Measurements from ENCODE around the gene PARD3. TPM values are rescaled to one million over a fixed set of nuclear protein-coding genes. Genes with fewer than 3 reads are reported as not detected.

PARD3 gene
- total RNA-seq, 1 experiment from 2014 or later = 51.8 TPM

DNA sequence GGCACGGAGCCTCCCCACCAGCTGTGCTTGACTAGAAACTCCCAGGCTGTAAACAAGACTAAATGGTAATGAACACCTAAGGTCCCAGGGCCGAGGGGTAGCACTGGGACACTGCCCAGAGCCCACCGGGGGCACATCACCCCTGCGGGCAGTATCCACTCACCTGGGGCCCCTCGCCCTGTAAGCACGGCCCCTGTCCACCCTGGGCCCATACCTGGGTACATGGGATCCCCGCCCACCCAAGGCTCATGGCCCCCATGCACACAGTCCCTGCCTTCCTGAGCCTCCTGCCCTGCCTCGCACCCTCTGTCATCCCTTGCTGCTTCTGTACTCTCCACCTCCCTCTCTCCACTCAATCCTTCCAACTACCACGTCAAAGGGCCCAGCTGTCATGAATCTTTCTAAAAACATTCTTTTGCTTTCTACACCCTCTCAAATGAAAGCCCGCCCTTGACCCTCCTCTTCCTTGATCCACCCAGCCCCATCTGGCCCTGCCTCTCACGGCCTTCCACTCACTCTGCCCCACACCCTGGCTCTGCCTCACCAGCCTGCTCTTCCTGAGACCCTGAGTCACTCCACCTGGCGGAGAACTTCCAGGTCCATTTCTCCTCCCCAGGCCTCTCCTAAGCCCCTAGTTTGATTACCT lies 173.1 kb downstream of the PARD3 start:
- Mint-ChIP-seq H3K4me3 (no peak overlapping the region), H3K27me3 (ENCODE audit: low read depth) (no peaks in the 10 kb centered on the region), H3K36me3 (no peaks in the 10 kb centered on the region), H3K9me3 (no peaks in the 10 kb centered on the region), H3K4me1 (peaks cover 39% of the 10 kb centered on the region), H3K27ac (peak overlapping the region; percentile 87)
- TF ChIP-seq, protein P1, sequence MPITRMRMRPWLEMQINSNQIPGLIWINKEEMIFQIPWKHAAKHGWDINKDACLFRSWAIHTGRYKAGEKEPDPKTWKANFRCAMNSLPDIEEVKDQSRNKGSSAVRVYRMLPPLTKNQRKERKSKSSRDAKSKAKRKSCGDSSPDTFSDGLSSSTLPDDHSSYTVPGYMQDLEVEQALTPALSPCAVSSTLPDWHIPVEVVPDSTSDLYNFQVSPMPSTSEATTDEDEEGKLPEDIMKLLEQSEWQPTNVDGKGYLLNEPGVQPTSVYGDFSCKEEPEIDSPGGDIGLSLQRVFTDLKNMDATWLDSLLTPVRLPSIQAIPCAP (CRISPR knock-in tag; IDR thresholded peaks at IDR 0.05) = no peak
- TF ChIP-seq SOX15 (CRISPR knock-in tag; IDR thresholded peaks at IDR 0.05) (no peak), TEAD4 (CRISPR knock-in tag; IDR thresholded peaks at IDR 0.05) (no peak), HMGA2 (CRISPR knock-in tag; IDR thresholded peaks at IDR 0.05) (no peak), JAZF1 (CRISPR knock-in tag; IDR thresholded peaks at IDR 0.05) (no peak), MYBL2 (CRISPR knock-in tag; IDR thresholded peaks at IDR 0.05) (no peak), OVOL2 (CRISPR knock-in tag; IDR thresholded peaks at IDR 0.05; ENCODE audit: borderline replicate concordance) (no peak), ZNF416 (CRISPR knock-in tag; IDR thresholded peaks at IDR 0.05) (no peak)
- TF ChIP-seq, protein P2, sequence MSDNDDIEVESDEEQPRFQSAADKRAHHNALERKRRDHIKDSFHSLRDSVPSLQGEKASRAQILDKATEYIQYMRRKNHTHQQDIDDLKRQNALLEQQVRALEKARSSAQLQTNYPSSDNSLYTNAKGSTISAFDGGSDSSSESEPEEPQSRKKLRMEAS (CRISPR knock-in tag; IDR thresholded peaks at IDR 0.05) = no peak
- TF ChIP-seq, protein P3, sequence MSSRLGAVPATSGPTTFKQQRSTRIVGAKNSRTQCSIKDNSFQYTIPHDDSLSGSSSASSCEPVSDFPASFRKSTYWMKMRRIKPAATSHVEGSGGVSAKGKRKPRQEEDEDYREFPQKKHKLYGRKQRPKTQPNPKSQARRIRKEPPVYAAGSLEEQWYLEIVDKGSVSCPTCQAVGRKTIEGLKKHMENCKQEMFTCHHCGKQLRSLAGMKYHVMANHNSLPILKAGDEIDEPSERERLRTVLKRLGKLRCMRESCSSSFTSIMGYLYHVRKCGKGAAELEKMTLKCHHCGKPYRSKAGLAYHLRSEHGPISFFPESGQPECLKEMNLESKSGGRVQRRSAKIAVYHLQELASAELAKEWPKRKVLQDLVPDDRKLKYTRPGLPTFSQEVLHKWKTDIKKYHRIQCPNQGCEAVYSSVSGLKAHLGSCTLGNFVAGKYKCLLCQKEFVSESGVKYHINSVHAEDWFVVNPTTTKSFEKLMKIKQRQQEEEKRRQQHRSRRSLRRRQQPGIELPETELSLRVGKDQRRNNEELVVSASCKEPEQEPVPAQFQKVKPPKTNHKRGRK (CRISPR knock-in tag; IDR thresholded peaks at IDR 0.05; ENCODE audit: borderline replicate concordance) = no peak
- TF ChIP-seq, protein P4, sequence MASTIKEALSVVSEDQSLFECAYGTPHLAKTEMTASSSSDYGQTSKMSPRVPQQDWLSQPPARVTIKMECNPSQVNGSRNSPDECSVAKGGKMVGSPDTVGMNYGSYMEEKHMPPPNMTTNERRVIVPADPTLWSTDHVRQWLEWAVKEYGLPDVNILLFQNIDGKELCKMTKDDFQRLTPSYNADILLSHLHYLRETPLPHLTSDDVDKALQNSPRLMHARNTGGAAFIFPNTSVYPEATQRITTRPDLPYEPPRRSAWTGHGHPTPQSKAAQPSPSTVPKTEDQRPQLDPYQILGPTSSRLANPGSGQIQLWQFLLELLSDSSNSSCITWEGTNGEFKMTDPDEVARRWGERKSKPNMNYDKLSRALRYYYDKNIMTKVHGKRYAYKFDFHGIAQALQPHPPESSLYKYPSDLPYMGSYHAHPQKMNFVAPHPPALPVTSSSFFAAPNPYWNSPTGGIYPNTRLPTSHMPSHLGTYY (CRISPR knock-in tag; IDR thresholded peaks at IDR 0.05) = no peak
- ChIA-PET CTCF (no interaction called here), POLR2A (no interaction called here)
- DNase-seq (ENCODE audit: low spot score) (no peak), ATAC-seq (peak; percentile 29)

DNA sequence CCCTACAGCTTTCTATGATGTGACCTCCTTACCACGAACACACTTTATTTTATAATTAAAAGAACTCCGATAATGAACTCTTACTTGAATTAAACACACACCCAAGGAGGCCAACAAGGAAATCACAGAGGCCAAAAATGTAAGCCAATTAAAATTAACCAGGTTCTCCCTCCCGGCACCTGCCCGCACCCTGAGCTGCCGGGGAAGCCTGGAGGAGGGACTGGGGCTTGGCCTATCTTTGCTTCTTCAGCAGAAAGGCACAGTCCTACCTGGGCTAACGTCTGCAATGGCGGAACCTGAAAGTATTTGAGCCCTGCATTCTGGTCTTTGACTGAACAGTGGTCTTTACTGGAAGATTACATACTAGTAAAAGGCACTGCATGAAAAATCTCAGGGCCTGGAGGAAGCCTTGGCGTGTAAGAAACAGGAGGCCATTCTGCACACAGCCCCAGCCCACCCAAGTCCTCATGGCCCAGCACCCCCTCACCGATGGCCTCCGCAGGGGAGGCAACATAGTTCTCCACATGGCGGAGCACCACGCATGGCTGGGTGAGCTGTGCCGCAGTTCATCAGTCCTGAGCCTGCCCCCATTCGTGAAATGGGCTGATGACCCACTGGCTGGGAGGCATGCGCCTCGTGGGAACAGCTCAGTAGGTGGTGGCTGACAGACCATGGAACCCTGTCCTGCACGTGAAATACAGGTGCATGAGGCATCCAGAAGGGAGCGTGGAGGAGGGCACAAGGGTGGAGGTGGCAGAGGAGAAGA lies 173.8 kb downstream of the PARD3 start:
- DNase-seq (ENCODE audit: low spot score) (no peak), ATAC-seq (no peak)
- no peaks in the 10 kb centered on the region for H3K36me3 Mint-ChIP-seq
- no peak overlapping the region for H3K4me3 Mint-ChIP-seq
- no peaks in the 10 kb centered on the region for H3K9me3 Mint-ChIP-seq
- no peaks in the 10 kb centered on the region for H3K27me3 Mint-ChIP-seq (ENCODE audit: low read depth)
- peak overlapping the region; percentile 75 for H3K27ac Mint-ChIP-seq
- peaks cover 45% of the 10 kb centered on the region for H3K4me1 Mint-ChIP-seq
- TF ChIP-seq NFATC4 (CRISPR knock-in tag; IDR thresholded peaks at IDR 0.05) (no peak), JUN (CRISPR knock-in tag; IDR thresholded peaks at IDR 0.05) (no peak), JAZF1 (CRISPR knock-in tag; IDR thresholded peaks at IDR 0.05) (no peak)
- TF ChIP-seq, protein P5, sequence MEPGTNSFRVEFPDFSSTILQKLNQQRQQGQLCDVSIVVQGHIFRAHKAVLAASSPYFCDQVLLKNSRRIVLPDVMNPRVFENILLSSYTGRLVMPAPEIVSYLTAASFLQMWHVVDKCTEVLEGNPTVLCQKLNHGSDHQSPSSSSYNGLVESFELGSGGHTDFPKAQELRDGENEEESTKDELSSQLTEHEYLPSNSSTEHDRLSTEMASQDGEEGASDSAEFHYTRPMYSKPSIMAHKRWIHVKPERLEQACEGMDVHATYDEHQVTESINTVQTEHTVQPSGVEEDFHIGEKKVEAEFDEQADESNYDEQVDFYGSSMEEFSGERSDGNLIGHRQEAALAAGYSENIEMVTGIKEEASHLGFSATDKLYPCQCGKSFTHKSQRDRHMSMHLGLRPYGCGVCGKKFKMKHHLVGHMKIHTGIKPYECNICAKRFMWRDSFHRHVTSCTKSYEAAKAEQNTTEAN (CRISPR knock-in tag; IDR thresholded peaks at IDR 0.05) = no peak
- TF ChIP-seq, protein P6, sequence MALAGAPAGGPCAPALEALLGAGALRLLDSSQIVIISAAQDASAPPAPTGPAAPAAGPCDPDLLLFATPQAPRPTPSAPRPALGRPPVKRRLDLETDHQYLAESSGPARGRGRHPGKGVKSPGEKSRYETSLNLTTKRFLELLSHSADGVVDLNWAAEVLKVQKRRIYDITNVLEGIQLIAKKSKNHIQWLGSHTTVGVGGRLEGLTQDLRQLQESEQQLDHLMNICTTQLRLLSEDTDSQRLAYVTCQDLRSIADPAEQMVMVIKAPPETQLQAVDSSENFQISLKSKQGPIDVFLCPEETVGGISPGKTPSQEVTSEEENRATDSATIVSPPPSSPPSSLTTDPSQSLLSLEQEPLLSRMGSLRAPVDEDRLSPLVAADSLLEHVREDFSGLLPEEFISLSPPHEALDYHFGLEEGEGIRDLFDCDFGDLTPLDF (CRISPR knock-in tag; IDR thresholded peaks at IDR 0.05) = no peak
- TF ChIP-seq, protein P7, sequence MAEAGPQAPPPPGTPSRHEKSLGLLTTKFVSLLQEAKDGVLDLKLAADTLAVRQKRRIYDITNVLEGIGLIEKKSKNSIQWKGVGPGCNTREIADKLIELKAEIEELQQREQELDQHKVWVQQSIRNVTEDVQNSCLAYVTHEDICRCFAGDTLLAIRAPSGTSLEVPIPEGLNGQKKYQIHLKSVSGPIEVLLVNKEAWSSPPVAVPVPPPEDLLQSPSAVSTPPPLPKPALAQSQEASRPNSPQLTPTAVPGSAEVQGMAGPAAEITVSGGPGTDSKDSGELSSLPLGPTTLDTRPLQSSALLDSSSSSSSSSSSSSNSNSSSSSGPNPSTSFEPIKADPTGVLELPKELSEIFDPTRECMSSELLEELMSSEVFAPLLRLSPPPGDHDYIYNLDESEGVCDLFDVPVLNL (CRISPR knock-in tag; IDR thresholded peaks at IDR 0.05; ENCODE audit: borderline replicate concordance, low read depth) = no peak
- TF ChIP-seq, protein P8, sequence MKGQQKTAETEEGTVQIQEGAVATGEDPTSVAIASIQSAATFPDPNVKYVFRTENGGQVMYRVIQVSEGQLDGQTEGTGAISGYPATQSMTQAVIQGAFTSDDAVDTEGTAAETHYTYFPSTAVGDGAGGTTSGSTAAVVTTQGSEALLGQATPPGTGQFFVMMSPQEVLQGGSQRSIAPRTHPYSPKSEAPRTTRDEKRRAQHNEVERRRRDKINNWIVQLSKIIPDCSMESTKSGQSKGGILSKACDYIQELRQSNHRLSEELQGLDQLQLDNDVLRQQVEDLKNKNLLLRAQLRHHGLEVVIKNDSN (CRISPR knock-in tag; IDR thresholded peaks at IDR 0.05) = no peak
- POLR2A ChIA-PET = no interaction called here
- CTCF ChIA-PET = no interaction called here
